HepG2 (cell line): ENCODE measurements around the gene TAF1B. TPM values are rescaled to one million over a fixed set of nuclear protein-coding genes. Genes with fewer than 3 reads are reported as not detected.

Source experiments
- ASH2L ChIP-seq: fragments of 300-600, 200-600 bp; sonication (generic); IDR thresholded peaks from 2 replicates; pipeline ENCODE4 v1.7.0; 2017; ENCODE audit warnings: low read depth, mild to moderate bottlenecking, moderate library complexity, mixed read lengths, low read length; ENCODE audit not compliant: insufficient read length
- CBX2 ChIP-seq, 2 experiments: fragments of 200-600 bp in 1 of 2; sonication (generic); formaldehyde crosslinking in 1 of 2; IDR thresholded peaks; 2 replicates each; pipeline versions ENCODE4 v1.7.0 to v1.8.1; 2018 to 2022; ENCODE audit warnings: low read depth in 2 of 2, low read length in 1 of 2, mild to moderate bottlenecking in 1 of 2, missing genetic modification reagents in 1 of 2
- DNMT1 ChIP-seq: sonication (generic); formaldehyde crosslinking; IDR thresholded peaks from 2 replicates; pipeline ENCODE4 v1.5.1; 2020; ENCODE audit warnings: mild to moderate bottlenecking, missing genetic modification reagents
- FOXO1 ChIP-seq: sonication (generic); formaldehyde crosslinking; IDR thresholded peaks from 2 replicates; pipeline ENCODE4 v1.4.0; 2020; ENCODE audit warnings: missing genetic modification reagents
- HNRNPLL ChIP-seq: fragments of 200-400 bp; formaldehyde crosslinking; IDR thresholded peaks from 2 replicates; pipeline ENCODE4 v1.6.1; 2017; ENCODE audit warnings: mild to moderate bottlenecking, low read depth, low read length; ENCODE audit not compliant: poor library complexity, severe bottlenecking
- KDM2A ChIP-seq: sonication (generic); formaldehyde crosslinking; IDR thresholded peaks from 2 replicates; pipeline ENCODE4 v1.4.0; 2020; ENCODE audit warnings: low read depth, missing genetic modification reagents, borderline replicate concordance
- KLF12 ChIP-seq: sonication (generic); formaldehyde crosslinking; IDR thresholded peaks from 2 replicates; pipeline ENCODE4 v1.4.0; 2020; ENCODE audit warnings: missing genetic modification reagents, borderline replicate concordance
- KLF6 ChIP-seq: IDR thresholded peaks from 2 replicates; pipeline ENCODE4 v1.8.0; 2016; ENCODE audit warnings: missing biosample characterization, missing genetic modification reagents
- MED1 ChIP-seq: sonication (generic); formaldehyde crosslinking; IDR thresholded peaks from 2 replicates; pipeline ENCODE4 v1.4.0; 2020; ENCODE audit warnings: missing genetic modification reagents
- NONO ChIP-seq, 2 experiments: fragments of 450-650 bp in 1 of 2; sonication (generic) in 1 of 2; formaldehyde crosslinking in 1 of 2; IDR thresholded peaks in 1 of 2; conservative IDR thresholded peaks in 1 of 2; 2 replicates each; pipeline versions ENCODE4 v1.6.1 to v1.8.0; 2017 to 2022; ENCODE audit warnings: mild to moderate bottlenecking in 1 of 2, missing genetic modification reagents in 1 of 2, moderate library complexity in 1 of 2
- PAXIP1 ChIP-seq: sonication (generic); formaldehyde crosslinking; conservative IDR thresholded peaks from 2 replicates; pipeline ENCODE4 v1.4.0; 2020; ENCODE audit warnings: mild to moderate bottlenecking, missing genetic modification reagents, moderate library complexity
- POLR2A ChIP-seq, 2 experiments: IDR thresholded peaks; 2 replicates each; pipeline ENCODE4 v1.6.1; 2011; ENCODE audit warnings: low read depth in 2 of 2, low read length in 2 of 2, mild to moderate bottlenecking in 1 of 2, moderate library complexity in 1 of 2; ENCODE audit not compliant: insufficient read depth in 1 of 2
- RFX1 ChIP-seq: fragments of 450-650 bp; IDR thresholded peaks from 2 replicates; pipeline ENCODE4 v1.6.1; 2017
- SP5 ChIP-seq: IDR thresholded peaks from 2 replicates; pipeline ENCODE4 v1.6.1; 2016; ENCODE audit warnings: low read depth, borderline replicate concordance
- TEAD3 ChIP-seq: optimal IDR thresholded peaks from 2 replicates; pipeline ENCODE3; 2016; ENCODE audit warnings: borderline replicate concordance
- THAP9 ChIP-seq: sonication (generic); formaldehyde crosslinking; IDR thresholded peaks from 2 replicates; pipeline ENCODE4; 2020; ENCODE audit warnings: missing genetic modification reagents, mild to moderate bottlenecking, borderline replicate concordance
- ZMYM3 ChIP-seq: sonication (generic); formaldehyde crosslinking; IDR thresholded peaks from 2 replicates; pipeline ENCODE4 v1.5.1; 2020; ENCODE audit warnings: mild to moderate bottlenecking, missing genetic modification reagents
- ZNF253 ChIP-seq: sonication (generic); formaldehyde crosslinking; IDR thresholded peaks from 2 replicates; pipeline ENCODE4 v1.8.0; 2022; ENCODE audit warnings: mild to moderate bottlenecking, missing genetic modification reagents, borderline replicate concordance
- ZNF343 ChIP-seq: sonication (generic); formaldehyde crosslinking; IDR thresholded peaks from 2 replicates; pipeline ENCODE4 v1.4.0; 2020; ENCODE audit warnings: mild to moderate bottlenecking, missing genetic modification reagents
- ZNF512 ChIP-seq: sonication (generic); formaldehyde crosslinking; IDR thresholded peaks from 2 replicates; pipeline ENCODE4 v1.4.0; 2020; ENCODE audit warnings: mild to moderate bottlenecking, missing genetic modification reagents
- polyA plus RNA-seq, 8 experiments: library from polyadenylated mRNA; depleted of rRNA in 3 of 8; stranded (reverse) in 7 of 8; unstranded in 1 of 8; fragments of >200 nt; fragmentation: Illumina TruSeq in 4 of 8; extraction: Trizol in 4 of 8; gene quantifications; 2 replicates each; pipeline versions ENCODE4 v1.2.1 to v1.2.3, GENCODE V29; 2011 to 2016; ENCODE audit warnings: low read depth in 4 of 8, missing spikeins in 1 of 8, mixed read lengths in 1 of 8; ENCODE audit not compliant: insufficient read depth in 1 of 8
- total RNA-seq, 5 experiments: library from RNA; depleted of rRNA; stranded (reverse); fragments of >200 nt; fragmentation: Illumina TruSeq; extraction: Trizol; gene quantifications; 2 replicates each; pipeline ENCODE4 v1.2.3, GENCODE V29; 2016; ENCODE audit warnings: low read depth in 1 of 5

TAF1B gene
- total and polyA plus RNA-seq, 2 of the 13 experiments (the other 11 are each of a cell fraction or from before 2014, with no cell fraction given): 13.3 to 27.7 TPM

DNA sequence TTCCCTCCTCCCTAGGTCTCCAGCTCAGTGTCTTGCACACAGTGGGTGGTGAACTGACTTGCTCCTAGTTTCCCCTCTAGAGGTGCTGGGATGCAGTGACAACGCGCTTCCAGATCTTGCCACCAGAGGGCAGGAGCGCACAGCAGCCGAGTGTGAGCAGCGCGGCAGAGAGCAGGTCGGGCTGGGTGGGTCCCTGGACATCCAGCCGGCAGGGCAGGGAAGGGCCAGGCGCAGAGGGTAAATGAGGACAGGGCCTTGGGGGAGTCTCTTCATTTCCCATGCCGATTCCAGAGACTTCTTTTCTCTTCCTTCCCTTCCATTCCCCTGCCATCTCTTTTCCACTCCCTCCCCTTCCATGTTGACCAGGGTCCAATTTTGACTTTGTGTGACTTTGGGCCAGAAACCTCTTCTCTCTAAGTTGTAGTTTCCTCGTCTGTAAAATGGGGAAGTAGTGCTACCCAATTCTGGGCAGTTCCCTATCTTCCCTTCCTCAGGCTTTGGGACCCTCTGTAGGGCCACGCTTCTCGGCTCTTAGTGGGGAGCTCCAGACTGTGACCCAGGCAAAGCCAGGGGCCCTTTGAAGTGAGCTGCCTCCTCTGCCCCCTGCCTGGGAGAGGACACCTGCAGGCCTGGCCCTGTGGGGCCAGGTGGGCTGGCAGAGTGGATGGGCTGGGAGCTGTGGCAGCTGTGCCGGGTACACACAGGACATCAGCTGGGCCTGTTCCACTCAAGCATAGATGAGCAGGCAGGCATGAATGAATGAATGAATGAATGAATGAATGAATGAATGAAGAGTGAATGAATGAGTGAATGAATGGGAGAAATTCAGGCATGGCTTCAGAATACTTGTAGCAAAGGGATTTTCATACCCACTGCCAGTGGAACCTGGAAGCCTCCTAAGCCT lies 43.3 kb upstream of the TAF1B start (continued):
- TF ChIP-seq KLF6 (CRISPR knock-in tag) (0 out of 2 replicates have a peak, but pooled peaks have one; percentile 51), NONO (IDR thresholded peaks at IDR 0.05) (no peak), NONO (CRISPR knock-in tag; conservative IDR thresholded peaks at IDR 0.05) (peak; percentile 83), PAXIP1 (CRISPR knock-in tag) (no peak), KLF12 (CRISPR knock-in tag) (no peak), CBX2 (IDR thresholded peaks at IDR 0.05; ENCODE audit: low read depth, low read length) (no peak), CBX2 (CRISPR knock-in tag; IDR thresholded peaks at IDR 0.05; ENCODE audit: low read depth) (peak; percentile 89; the same call in 1 of the 2 replicates), SP5 (peak; percentile 9; the same call in 1 of the 2 replicates), ZMYM3 (CRISPR knock-in tag) (peak; percentile 81; the same call in 1 of the 2 replicates), KDM2A (CRISPR knock-in tag) (peak; percentile 90), ZNF343 (CRISPR knock-in tag) (peak; percentile 45; the same call in 1 of the 2 replicates), DNMT1 (CRISPR knock-in tag) (no peak), ASH2L (peak; percentile 22), RFX1 (no peak), MED1 (CRISPR knock-in tag) (peak; percentile 71), TEAD3 (peak; percentile 82), FOXO1 (peak; percentile 74), ZNF512 (peak; percentile 75; the same call in 1 of the 2 replicates), POLR2A (IDR thresholded peaks at IDR 0.05; ENCODE audit: insufficient read depth in 1 of 2, low read depth in 2 of 2, low read length in 2 of 2) (no peak), THAP9 (CRISPR knock-in tag) (peak; percentile 62; the same call in 1 of the 2 replicates), HNRNPLL (peak; percentile 44), ZNF253 (0 out of 2 replicates have a peak, but pooled peaks have one; percentile 7)
